ENCODE results near the gene PARK7. TPM values are rescaled to one million over a fixed set of nuclear protein-coding genes. Genes with fewer than 3 reads are reported as not detected.

Gene PARK7
- total RNA-seq, 3 donors from 2014 or later (not counting 1 experiment from before 2014, with no cell fraction given): 120 to 127 (median 127) TPM

DNA sequence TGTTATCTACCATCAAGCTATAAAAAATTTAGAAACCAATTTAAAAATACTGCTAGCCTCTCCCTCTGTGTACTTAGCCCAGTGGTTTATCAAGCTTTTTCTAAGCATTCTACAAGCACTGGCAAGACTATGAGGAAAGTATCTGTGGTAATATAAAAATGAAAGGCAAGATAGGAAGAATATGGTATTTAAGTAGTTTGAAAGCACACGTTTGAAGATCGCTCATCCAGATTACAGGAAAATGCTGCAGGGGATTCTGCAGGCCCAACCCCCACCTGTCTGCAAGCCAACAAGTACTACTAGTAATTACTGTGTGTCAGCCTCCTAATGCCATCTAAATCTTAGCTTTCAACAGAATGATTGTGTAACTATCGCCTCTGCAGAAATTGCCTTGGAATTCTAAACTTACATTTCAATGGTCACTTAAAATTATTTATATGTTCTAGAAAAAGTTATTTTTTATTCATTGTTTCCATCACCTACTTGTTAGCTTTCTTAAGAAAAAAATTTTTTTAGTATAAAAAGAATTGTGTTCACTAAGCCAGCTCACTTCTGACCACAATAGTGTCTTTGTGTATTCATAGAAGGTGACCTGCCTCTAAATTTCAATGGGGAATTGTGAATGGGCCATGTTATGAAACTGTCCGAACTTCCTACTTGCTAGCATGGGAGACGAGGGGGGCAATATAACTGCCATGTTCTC lies 56.1 kb downstream of the PARK7 start:
- Histone ChIP-seq H3K27ac (ENCODE audit: low read length) (no peak overlapping the region), H3K4me1 (ENCODE audit: control insufficient read depth, insufficient read depth, low read length) (no peaks in the 10 kb centered on the region), H3K4me3 (ENCODE audit: low read length) (no peak overlapping the region), H3K36me3 (ENCODE audit: control insufficient read depth, insufficient read depth, low read length) (no peaks in the 10 kb centered on the region), H3K27me3 (ENCODE audit: control insufficient read depth, insufficient read depth, low read length) (peaks cover 2% of the 10 kb centered on the region), H3K9me3 (ENCODE audit: control insufficient read depth, insufficient read depth, low read length) (no peaks in the 10 kb centered on the region)
- Mint-ChIP-seq H3K4me1 (peaks cover 0 to 5% of the 10 kb centered on the region in 2 donors), H3K4me3 (no peak overlapping the region), H3K27me3 (ENCODE audit: low read depth in 2 of 2) (peaks cover 25 to 33% of the 10 kb centered on the region in 2 donors), H3K9me3 (no peaks in the 10 kb centered on the region), H3K27ac (no peak overlapping the region), H3K36me3 (no peaks in the 10 kb centered on the region)
- no peak for TF ChIP-seq CTCF (IDR thresholded peaks at IDR 0.05)
- ATAC-seq: no peak
- no peak for DNase-seq
- WGBS (ENCODE audit: insufficient coverage): 68% methylated on average over 4 of the region's 5 CpGs
- intact Hi-C loops (cut with micrococcal nuclease): loop anchor here (5.0 kb wide), 1 partner anchor 210 kb away; no protein-coding TSS in a partner anchor

DNA sequence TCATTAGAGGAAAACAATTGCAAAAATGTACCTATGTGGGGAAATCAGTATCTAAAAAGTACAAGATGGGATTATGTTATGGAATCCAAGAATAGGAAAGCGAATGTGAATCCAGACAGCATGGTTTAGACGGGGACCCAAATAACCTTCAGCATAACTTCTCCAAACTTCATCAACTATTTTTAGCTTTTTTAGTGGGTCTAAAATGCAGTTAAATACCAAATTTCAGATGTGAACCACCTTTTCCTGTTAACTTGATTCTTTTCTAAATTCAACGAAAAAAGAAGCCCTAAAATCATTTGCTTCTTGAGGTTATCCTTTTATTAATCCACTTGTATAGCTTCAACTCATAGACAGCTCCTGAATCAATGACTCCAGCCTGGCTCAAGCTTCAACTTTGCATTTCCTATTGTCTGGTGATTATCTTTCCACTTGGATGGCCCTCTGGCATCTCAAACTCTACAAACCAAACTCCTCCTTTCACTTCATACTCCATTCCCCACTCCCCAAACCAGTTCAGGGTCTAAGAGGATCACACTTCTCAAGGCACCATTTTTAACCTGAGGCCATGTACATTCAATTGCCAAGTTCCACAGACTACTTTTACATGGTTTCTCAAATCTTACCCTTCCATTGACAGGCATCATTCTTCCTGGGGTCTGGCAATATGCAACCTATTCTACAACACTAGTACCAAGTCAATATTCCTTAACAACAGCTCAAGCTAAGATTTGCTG lies 57.1 kb downstream of the PARK7 start:
- Histone ChIP-seq H3K4me1 (ENCODE audit: control insufficient read depth, insufficient read depth, low read length) (no peaks in the 10 kb centered on the region), H3K9me3 (ENCODE audit: control insufficient read depth, insufficient read depth, low read length) (no peaks in the 10 kb centered on the region), H3K4me3 (ENCODE audit: low read length) (no peak overlapping the region), H3K36me3 (ENCODE audit: control insufficient read depth, insufficient read depth, low read length) (no peaks in the 10 kb centered on the region), H3K27ac (ENCODE audit: low read length) (no peak overlapping the region), H3K27me3 (ENCODE audit: control insufficient read depth, insufficient read depth, low read length) (peaks cover 2% of the 10 kb centered on the region)
- DNase-seq: no peak
- ATAC-seq: no peak
- no peaks in the 10 kb centered on the region for H3K36me3 Mint-ChIP-seq
- no peaks in the 10 kb centered on the region for H3K9me3 Mint-ChIP-seq
- H3K27me3 Mint-ChIP-seq (ENCODE audit: low read depth in 2 of 2): peaks cover 30 to 36% of the 10 kb centered on the region in 2 donors
- peaks cover 0 to 5% of the 10 kb centered on the region in 2 donors for H3K4me1 Mint-ChIP-seq
- no peak overlapping the region for H3K4me3 Mint-ChIP-seq
- no peak overlapping the region for H3K27ac Mint-ChIP-seq
- WGBS (ENCODE audit: insufficient coverage): 89% methylated on average over 3 of the region's 3 CpGs
- intact Hi-C loops (cut with micrococcal nuclease): loop anchor here (5.0 kb wide), 1 partner anchor 211 kb away; no protein-coding TSS in a partner anchor
- TF ChIP-seq CTCF (IDR thresholded peaks at IDR 0.05): no peak

DNA sequence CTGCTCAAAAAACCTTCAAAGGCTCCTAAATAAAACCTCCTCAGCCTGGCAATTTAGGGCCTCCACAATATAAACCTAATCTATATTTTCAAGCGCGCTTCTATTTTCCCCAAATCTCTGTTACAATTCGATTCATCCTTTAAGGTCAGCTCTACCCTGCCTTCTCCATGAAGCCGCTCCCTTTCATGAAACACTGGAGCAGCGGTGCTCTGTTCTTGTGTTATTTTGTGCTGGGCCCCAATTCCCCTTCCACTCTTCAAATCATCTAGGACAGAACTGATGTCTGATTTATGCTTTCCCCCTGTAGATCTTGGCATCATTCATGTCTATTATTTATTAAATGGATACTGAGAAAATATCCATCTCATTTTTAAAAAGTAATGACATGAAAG lies 57.7 kb downstream of the PARK7 start:
- no peaks in the 10 kb centered on the region for H3K9me3 ChIP-seq (ENCODE audit: control insufficient read depth, insufficient read depth, low read length)
- H3K27me3 Mint-ChIP-seq (ENCODE audit: low read depth in 2 of 2): peaks cover 34 to 42% of the 10 kb centered on the region in 2 donors
- no peak overlapping the region for H3K27ac ChIP-seq (ENCODE audit: low read length)
- no peak overlapping the region for H3K27ac Mint-ChIP-seq
- intact Hi-C loops (cut with micrococcal nuclease): loop anchor here (5.0 kb wide), 1 partner anchor 212 kb away; no protein-coding TSS in a partner anchor
- peaks cover 7% of the 10 kb centered on the region for H3K27me3 ChIP-seq (ENCODE audit: control insufficient read depth, insufficient read depth, low read length)
- H3K4me3 Mint-ChIP-seq: no peak overlapping the region
- no peak for ATAC-seq
- WGBS (ENCODE audit: insufficient coverage): 98% methylated on average over 5 of the region's 5 CpGs
- peaks cover 0 to 5% of the 10 kb centered on the region in 2 donors for H3K4me1 Mint-ChIP-seq
- no peak for TF ChIP-seq CTCF (IDR thresholded peaks at IDR 0.05)
- no peak for DNase-seq
- H3K4me3 ChIP-seq (ENCODE audit: low read length): no peak overlapping the region
- H3K9me3 Mint-ChIP-seq: no peaks in the 10 kb centered on the region
- no peaks in the 10 kb centered on the region for H3K36me3 Mint-ChIP-seq
- H3K4me1 ChIP-seq (ENCODE audit: control insufficient read depth, insufficient read depth, low read length): no peaks in the 10 kb centered on the region
- H3K36me3 ChIP-seq (ENCODE audit: control insufficient read depth, insufficient read depth, low read length): no peaks in the 10 kb centered on the region
